ENCODE results near the gene BCAR3. TPM values are rescaled to one million over a fixed set of nuclear protein-coding genes. Genes with fewer than 3 reads are reported as not detected.
"Not testable (repeated sequence)": the region's sequence is repeated elsewhere in the genome, so short reads cannot be mapped to it uniquely, and the experiment has no call there.

BCAR3 gene
- total RNA-seq, 1 experiment from 2014 or later = 37.5 TPM

- DNase-seq (ENCODE audit: low read depth) = no peak
- in situ Hi-C loops (cut with HindIII; ENCODE audit: low pct_unique_long_range_greater_than_20kb, low sequenced_read_pairs) = no loop called here
Observed at GRCh38 chr1:93676427-93676826, 5.2 kb downstream of the BCAR3 start.

- in situ Hi-C loops (cut with HindIII; ENCODE audit: low pct_unique_long_range_greater_than_20kb, low sequenced_read_pairs) = no loop called here
- no peak for DNase-seq (ENCODE audit: low read depth)
Observed at GRCh38 chr1:93675931-93676330, 5.7 kb downstream of the BCAR3 start.

- in situ Hi-C loops (cut with HindIII; ENCODE audit: low pct_unique_long_range_greater_than_20kb, low sequenced_read_pairs) = no loop called here
- DNase-seq (ENCODE audit: low read depth) = no peak
Observed at GRCh38 chr1:93675271-93675670, 6.4 kb downstream of the BCAR3 start.

GRCh38 chr1:93674071-93674470 is 7.6 kb downstream of the BCAR3 start:
- in situ Hi-C loops (cut with HindIII; ENCODE audit: low pct_unique_long_range_greater_than_20kb, low sequenced_read_pairs); DNase-seq (ENCODE audit: low read depth): not testable (repeated sequence)

- in situ Hi-C loops (cut with HindIII; ENCODE audit: low pct_unique_long_range_greater_than_20kb, low sequenced_read_pairs) = no loop called here
- no peak for DNase-seq (ENCODE audit: low read depth)
Observed at GRCh38 chr1:93673163-93673829, 8.3 kb downstream of the BCAR3 start.

- in situ Hi-C loops (cut with HindIII; ENCODE audit: low pct_unique_long_range_greater_than_20kb, low sequenced_read_pairs) = no loop called here
Observed at GRCh38 chr1:93672477-93673162, 9.0 kb downstream of the BCAR3 start.

GRCh38 chr1:93672069-93672468 is 9.6 kb downstream of the BCAR3 start:
- in situ Hi-C loops (cut with HindIII; ENCODE audit: low pct_unique_long_range_greater_than_20kb, low sequenced_read_pairs) = no loop called here
- DNase-seq (ENCODE audit: low read depth) = peak; percentile 71

More at GRCh38 chr1:93672477-93673162, 9.0 kb downstream of the BCAR3 start:
- no peak for DNase-seq (ENCODE audit: low read depth)

GRCh38 chr1:93671099-93671621 is 10.5 kb downstream of the BCAR3 start:
- in situ Hi-C loops (cut with HindIII; ENCODE audit: low pct_unique_long_range_greater_than_20kb, low sequenced_read_pairs) = no loop called here
- DNase-seq (ENCODE audit: low read depth) = no peak

- in situ Hi-C loops (cut with HindIII; ENCODE audit: low pct_unique_long_range_greater_than_20kb, low sequenced_read_pairs) = no loop called here
- peak; percentile 57 for DNase-seq (ENCODE audit: low read depth)
Observed at GRCh38 chr1:93670141-93670540, 11.5 kb downstream of the BCAR3 start.

GRCh38 chr1:93669369-93669768 is 12.3 kb downstream of the BCAR3 start:
- no peak for DNase-seq (ENCODE audit: low read depth)
- in situ Hi-C loops (cut with HindIII; ENCODE audit: low pct_unique_long_range_greater_than_20kb, low sequenced_read_pairs) = no loop called here

- in situ Hi-C loops (cut with HindIII; ENCODE audit: low pct_unique_long_range_greater_than_20kb, low sequenced_read_pairs) = no loop called here
Observed at GRCh38 chr1:93668951-93669350, 12.7 kb downstream of the BCAR3 start.

GRCh38 chr1:93668121-93668520 is 13.5 kb downstream of the BCAR3 start:
- DNase-seq (ENCODE audit: low read depth) = no peak
- in situ Hi-C loops (cut with HindIII; ENCODE audit: low pct_unique_long_range_greater_than_20kb, low sequenced_read_pairs) = no loop called here

More at GRCh38 chr1:93668951-93669350, 12.7 kb downstream of the BCAR3 start:
- no peak for DNase-seq (ENCODE audit: low read depth)

GRCh38 chr1:93667642-93668041 is 14.0 kb downstream of the BCAR3 start:
- in situ Hi-C loops (cut with HindIII; ENCODE audit: low pct_unique_long_range_greater_than_20kb, low sequenced_read_pairs) = no loop called here
- DNase-seq (ENCODE audit: low read depth) = no peak

- peak; percentile 19 for DNase-seq (ENCODE audit: low read depth)
- in situ Hi-C loops (cut with HindIII; ENCODE audit: low pct_unique_long_range_greater_than_20kb, low sequenced_read_pairs) = no loop called here
Observed at GRCh38 chr1:93666613-93667384, 14.8 kb downstream of the BCAR3 start.

- in situ Hi-C loops (cut with HindIII; ENCODE audit: low pct_unique_long_range_greater_than_20kb, low sequenced_read_pairs) = no loop called here
- no peak for DNase-seq (ENCODE audit: low read depth)
Observed at GRCh38 chr1:93665015-93665414, 16.6 kb downstream of the BCAR3 start.

GRCh38 chr1:93663208-93663614 is 18.4 kb downstream of the BCAR3 start:
- in situ Hi-C loops (cut with HindIII; ENCODE audit: low pct_unique_long_range_greater_than_20kb, low sequenced_read_pairs) = no loop called here
- DNase-seq (ENCODE audit: low read depth) = no peak

- in situ Hi-C loops (cut with HindIII; ENCODE audit: low pct_unique_long_range_greater_than_20kb, low sequenced_read_pairs) = no loop called here
- DNase-seq (ENCODE audit: low read depth) = no peak
Observed at GRCh38 chr1:93662481-93663207, 19.0 kb downstream of the BCAR3 start.

GRCh38 chr1:93661829-93662474 is 19.7 kb downstream of the BCAR3 start:
- DNase-seq (ENCODE audit: low read depth) = peak; percentile 89
- in situ Hi-C loops (cut with HindIII; ENCODE audit: low pct_unique_long_range_greater_than_20kb, low sequenced_read_pairs) = no loop called here
